ENCODE measurements around the gene PLS1. TPM values are rescaled to one million over a fixed set of nuclear protein-coding genes. Genes with fewer than 3 reads are reported as not detected.

Gene PLS1
- total and polyA plus RNA-seq, 4 experiments from 2014 or later, result 2.7 to 6.2 (median 4.0) TPM

GRCh38 chr3:142725357-142725739 lies 129.2 kb downstream of the PLS1 start:
- ChIA-PET POLR2A (ENCODE audit: partially characterized antibody) (interaction anchor here (0.9 to 2.0 kb wide), 4 partner anchors 129 to 1247 kb away, joined by 3 to 16 read pairs (median 8); partner anchors contain the start of genes ATR, DIPK2A, PLS1 and U2SURP), CTCF (ENCODE audit: partially characterized antibody) (interaction anchor here (2.0 kb wide), 1 partner anchor 146 kb away, joined by 7 read pairs; the partner anchor contains the start of gene ATR)
- intact Hi-C loops (cut with micrococcal nuclease), result loop anchor here (2.0 kb wide), 1 partner anchor 279 kb away; no protein-coding TSS in a partner anchor
- peaks cover 2 to 7% of the 10 kb centered on the region in 2 donors for H3K27me3 Mint-ChIP-seq
- H3K36me3 Mint-ChIP-seq, result peaks cover 0 to 2% of the 10 kb centered on the region in 2 donors
- H3K9me3 Mint-ChIP-seq, result no peaks in the 10 kb centered on the region
- Histone ChIP-seq H3K36me3 (ENCODE audit: insufficient read depth, low read length) (no peaks in the 10 kb centered on the region), H3K27me3 (ENCODE audit: insufficient read depth, low read length) (no peaks in the 10 kb centered on the region), H3K27ac (ENCODE audit: low read depth, low read length) (no peak overlapping the region), H3K4me3 (ENCODE audit: low read length in 2 of 2) (no peak overlapping the region), H3K4me1 (ENCODE audit: insufficient read depth, low read length) (peaks cover 12% of the 10 kb centered on the region), H3K9me3 (ENCODE audit: control insufficient read depth in 1 of 2, low read length in 2 of 2) (no peaks in the 10 kb centered on the region)
- peaks cover 8 to 15% (median 15%) of the 10 kb centered on the region in 4 donors for H3K4me1 Mint-ChIP-seq
- H3K27ac Mint-ChIP-seq, result peak overlapping the region in 5 of 7 donors; percentile 59 to 92 (median 83)
- H3K4me3 Mint-ChIP-seq, result peak overlapping the region; percentile 84 to 90 (median 88)
- no peak for DNase-seq

GRCh38 chr3:142726017-142726416 lies 129.8 kb downstream of the PLS1 start:
- ChIA-PET POLR2A (ENCODE audit: partially characterized antibody) (interaction anchor here (1.5 kb wide), 1 partner anchor 275 kb away, joined by 3 read pairs; the partner anchor contains the start of gene U2SURP), CTCF (ENCODE audit: partially characterized antibody) (no interaction called here)
- intact Hi-C loops (cut with micrococcal nuclease), result no loop called here
- H3K27ac ChIP-seq (ENCODE audit: low read depth, low read length), result no peak overlapping the region
- H3K9me3 Mint-ChIP-seq, result no peaks in the 10 kb centered on the region
- peak overlapping the region in 2 of 7 donors; percentile 41 to 60 for H3K27ac Mint-ChIP-seq
- H3K4me1 Mint-ChIP-seq, result peaks cover 8 to 15% (median 15%) of the 10 kb centered on the region in 4 donors
- H3K9me3 ChIP-seq (ENCODE audit: control insufficient read depth in 1 of 2, low read length in 2 of 2), result no peaks in the 10 kb centered on the region
- no peaks in the 10 kb centered on the region for H3K27me3 ChIP-seq (ENCODE audit: insufficient read depth, low read length)
- no peak overlapping the region for H3K4me3 ChIP-seq (ENCODE audit: low read length in 2 of 2)
- H3K36me3 ChIP-seq (ENCODE audit: insufficient read depth, low read length), result no peaks in the 10 kb centered on the region
- H3K4me1 ChIP-seq (ENCODE audit: insufficient read depth, low read length), result peaks cover 12% of the 10 kb centered on the region
- H3K36me3 Mint-ChIP-seq, result peaks cover 0 to 2% of the 10 kb centered on the region in 2 donors
- H3K4me3 Mint-ChIP-seq, result no peak overlapping the region
- DNase-seq, result no peak
- H3K27me3 Mint-ChIP-seq, result peaks cover 0 to 2% of the 10 kb centered on the region in 2 donors

- H3K36me3 ChIP-seq (ENCODE audit: insufficient read depth, low read length), result no peaks in the 10 kb centered on the region
Measured at GRCh38 chr3:142732066-142732465, 135.9 kb downstream of the PLS1 start.

GRCh38 chr3:142734834-142735233 lies 138.6 kb downstream of the PLS1 start:
- Mint-ChIP-seq H3K9me3 (no peaks in the 10 kb centered on the region), H3K36me3 (no peaks in the 10 kb centered on the region), H3K27me3 (peaks cover 0 to 1% of the 10 kb centered on the region in 2 donors), H3K4me1 (peaks cover 0 to 2% (median 0%) of the 10 kb centered on the region in 4 donors), H3K4me3 (no peak overlapping the region), H3K27ac (no peak overlapping the region)
- DNase-seq, result no peak
- no peaks in the 10 kb centered on the region for H3K27me3 ChIP-seq (ENCODE audit: insufficient read depth, low read length)
- intact Hi-C loops (cut with micrococcal nuclease), result no loop called here
- ChIA-PET CTCF (ENCODE audit: partially characterized antibody) (no interaction called here), POLR2A (ENCODE audit: partially characterized antibody) (no interaction called here)
- H3K27ac ChIP-seq (ENCODE audit: low read depth, low read length), result no peak overlapping the region
- H3K36me3 ChIP-seq (ENCODE audit: insufficient read depth, low read length), result no peaks in the 10 kb centered on the region
- H3K4me1 ChIP-seq (ENCODE audit: insufficient read depth, low read length), result no peaks in the 10 kb centered on the region
- no peak overlapping the region for H3K4me3 ChIP-seq (ENCODE audit: low read length in 2 of 2)
- no peaks in the 10 kb centered on the region for H3K9me3 ChIP-seq (ENCODE audit: control insufficient read depth in 1 of 2, low read length in 2 of 2)

More at GRCh38 chr3:142732066-142732465, 135.9 kb downstream of the PLS1 start:
- Mint-ChIP-seq H3K27ac (no peak overlapping the region), H3K9me3 (no peaks in the 10 kb centered on the region), H3K36me3 (no peaks in the 10 kb centered on the region), H3K27me3 (peaks cover 0 to 1% of the 10 kb centered on the region in 2 donors), H3K4me3 (no peak overlapping the region), H3K4me1 (peaks cover 0 to 4% (median 0%) of the 10 kb centered on the region in 4 donors)
- no peak overlapping the region for H3K27ac ChIP-seq (ENCODE audit: low read depth, low read length)
- H3K9me3 ChIP-seq (ENCODE audit: control insufficient read depth in 1 of 2, low read length in 2 of 2), result no peaks in the 10 kb centered on the region
- H3K27me3 ChIP-seq (ENCODE audit: insufficient read depth, low read length), result no peaks in the 10 kb centered on the region
- no peaks in the 10 kb centered on the region for H3K4me1 ChIP-seq (ENCODE audit: insufficient read depth, low read length)
- no peak overlapping the region for H3K4me3 ChIP-seq (ENCODE audit: low read length in 2 of 2)
- ChIA-PET CTCF (ENCODE audit: partially characterized antibody) (interaction anchor here (1.5 kb wide), 1 partner anchor 14 kb away, joined by 4 read pairs; no protein-coding TSS in a partner anchor), POLR2A (ENCODE audit: partially characterized antibody) (interaction anchor here (0.9 kb wide), 1 partner anchor 8 kb away, joined by 4 read pairs; the partner anchor contains the start of gene TRPC1)
- intact Hi-C loops (cut with micrococcal nuclease), result no loop called here
- no peak for DNase-seq

- peaks cover 0 to 2% (median 0%) of the 10 kb centered on the region in 4 donors for H3K4me1 Mint-ChIP-seq
- peaks cover 0 to 1% of the 10 kb centered on the region in 2 donors for H3K27me3 Mint-ChIP-seq
- H3K9me3 Mint-ChIP-seq, result no peaks in the 10 kb centered on the region
- no peaks in the 10 kb centered on the region for H3K36me3 Mint-ChIP-seq
- peak overlapping the region in 1 of 7 donors; percentile 77 for H3K27ac Mint-ChIP-seq
- H3K4me3 ChIP-seq (ENCODE audit: low read length in 2 of 2), result no peak overlapping the region
- intact Hi-C loops (cut with micrococcal nuclease), result no loop called here
- H3K27me3 ChIP-seq (ENCODE audit: insufficient read depth, low read length), result no peaks in the 10 kb centered on the region
- no peaks in the 10 kb centered on the region for H3K4me1 ChIP-seq (ENCODE audit: insufficient read depth, low read length)
- H3K4me3 Mint-ChIP-seq, result no peak overlapping the region
- no peak overlapping the region for H3K27ac ChIP-seq (ENCODE audit: low read depth, low read length)
- no peaks in the 10 kb centered on the region for H3K36me3 ChIP-seq (ENCODE audit: insufficient read depth, low read length)
- ChIA-PET CTCF (ENCODE audit: partially characterized antibody) (no interaction called here), POLR2A (ENCODE audit: partially characterized antibody) (no interaction called here)
- no peak for DNase-seq
- no peaks in the 10 kb centered on the region for H3K9me3 ChIP-seq (ENCODE audit: control insufficient read depth in 1 of 2, low read length in 2 of 2)
Measured at GRCh38 chr3:142735462-142735861, 139.3 kb downstream of the PLS1 start.

- H3K4me1 ChIP-seq (ENCODE audit: insufficient read depth, low read length), result no peaks in the 10 kb centered on the region
- CTCF ChIA-PET (ENCODE audit: partially characterized antibody), result no interaction called here
- no peaks in the 10 kb centered on the region for H3K36me3 Mint-ChIP-seq
- no peak overlapping the region for H3K27ac Mint-ChIP-seq
- H3K27ac ChIP-seq (ENCODE audit: low read depth, low read length), result no peak overlapping the region
- H3K36me3 ChIP-seq (ENCODE audit: insufficient read depth, low read length), result no peaks in the 10 kb centered on the region
- H3K9me3 Mint-ChIP-seq, result no peaks in the 10 kb centered on the region
- DNase-seq, result no peak
- H3K27me3 ChIP-seq (ENCODE audit: insufficient read depth, low read length), result no peaks in the 10 kb centered on the region
- H3K4me3 ChIP-seq (ENCODE audit: low read length in 2 of 2), result no peak overlapping the region
- no peaks in the 10 kb centered on the region for H3K9me3 ChIP-seq (ENCODE audit: control insufficient read depth in 1 of 2, low read length in 2 of 2)
- peaks cover 0 to 1% of the 10 kb centered on the region in 2 donors for H3K27me3 Mint-ChIP-seq
- intact Hi-C loops (cut with micrococcal nuclease), result no loop called here
- H3K4me1 Mint-ChIP-seq, result peaks cover 0 to 2% (median 0%) of the 10 kb centered on the region in 4 donors
- H3K4me3 Mint-ChIP-seq, result no peak overlapping the region
- POLR2A ChIA-PET (ENCODE audit: partially characterized antibody), result no interaction called here
Measured at GRCh38 chr3:142738396-142738795, 142.2 kb downstream of the PLS1 start.

GRCh38 chr3:142746646-142747045 lies 150.5 kb downstream of the PLS1 start:
- Mint-ChIP-seq H3K27ac (no peak overlapping the region), H3K4me1 (no peaks in the 10 kb centered on the region), H3K4me3 (no peak overlapping the region), H3K9me3 (peaks cover 0 to 10% (median 7%) of the 10 kb centered on the region in 8 donors), H3K27me3 (no peaks in the 10 kb centered on the region), H3K36me3 (peaks cover 10 to 26% of the 10 kb centered on the region in 2 donors)
- no peak for DNase-seq
- ChIA-PET CTCF (ENCODE audit: partially characterized antibody) (no interaction called here), POLR2A (ENCODE audit: partially characterized antibody) (no interaction called here)
- Histone ChIP-seq H3K27ac (ENCODE audit: low read depth, low read length) (no peak overlapping the region), H3K9me3 (ENCODE audit: control insufficient read depth in 1 of 2, low read length in 2 of 2) (no peaks in the 10 kb centered on the region), H3K4me1 (ENCODE audit: insufficient read depth, low read length) (no peaks in the 10 kb centered on the region), H3K36me3 (ENCODE audit: insufficient read depth, low read length) (no peaks in the 10 kb centered on the region), H3K4me3 (ENCODE audit: low read length in 2 of 2) (no peak overlapping the region), H3K27me3 (ENCODE audit: insufficient read depth, low read length) (no peaks in the 10 kb centered on the region)
- intact Hi-C loops (cut with micrococcal nuclease), result no loop called here
